Sigmoid colon (tissue), 7 donors: ENCODE results near the gene FCN3. TPM values are rescaled to one million over a fixed set of nuclear protein-coding genes. Genes with fewer than 3 reads are reported as not detected.

Experiments used
- DNase-seq: peaks from one replicate; pipeline ENCODE4 v3.0.0-alpha.2; 2019
- H3K27ac ChIP-seq, 4 donors: fragments of 200-600 bp; sonication (generic); one replicate each; pipeline ENCODE4 v1.5.1; 2016 to 2019; ENCODE audit warnings: mild to moderate bottlenecking in 1 of 4
- H3K27me3 ChIP-seq, 3 donors: fragments of 200-600 bp; sonication (generic); one replicate each; pipeline ENCODE4 v1.5.1; 2019; ENCODE audit warnings: mild to moderate bottlenecking in 1 of 3
- H3K36me3 ChIP-seq, 4 donors: fragments of 200-600 bp; sonication (generic); one replicate each; pipeline ENCODE4 v1.5.1; 2016 to 2019
- H3K4me1 ChIP-seq, 4 donors: fragments of 200-600 bp; sonication (generic); one replicate each; pipeline ENCODE4 v1.5.1; 2017 to 2019
- H3K4me3 ChIP-seq, 4 donors: fragments of 200-600 bp; sonication (generic); one replicate each; pipeline ENCODE4 v1.5.1; 2017 to 2019; ENCODE audit warnings: mild to moderate bottlenecking in 2 of 4, moderate library complexity in 1 of 4
- H3K9me3 ChIP-seq, 4 donors: fragments of 200-600 bp in 3 of 4; sonication (generic) in 3 of 4; one replicate each; pipeline versions ENCODE4 v1.5.1 to v1.6.1; 2013 to 2019
- CTCF ChIP-seq, 4 experiments: fragments of 450-650 bp in 3 of 4; fragments of 200-600 bp in 1 of 4; IDR thresholded peaks; one replicate each; pipeline ENCODE4 v1.5.1; 2016 to 2019; ENCODE audit warnings: antibody characterized with exemption in 4 of 4, mild to moderate bottlenecking in 3 of 4, moderate library complexity in 2 of 4
- EP300 ChIP-seq, 4 donors: sonication (generic); formaldehyde crosslinking; IDR thresholded peaks; one replicate each; pipeline ENCODE4 v1.6.1; 2017; ENCODE audit warnings: antibody characterized with exemption in 4 of 4
- POLR2A ChIP-seq, 2 donors: fragments of 450-650 bp; IDR thresholded peaks; one replicate each; pipeline ENCODE4 v1.6.1; 2016; ENCODE audit warnings: antibody characterized with exemption in 2 of 2, mild to moderate bottlenecking in 2 of 2, moderate library complexity in 2 of 2
- POLR2AphosphoS5 ChIP-seq, 4 donors: sonication (generic); formaldehyde crosslinking; IDR thresholded peaks; one replicate each; pipeline ENCODE4 v1.6.1; 2017; ENCODE audit warnings: antibody characterized with exemption in 4 of 4
- WGBS, 2 donors: extraction: QIAGEN DNeasy Blood & Tissue Kit; methylation state at CpG; one replicate each; pipeline ENCODE4 v1.1.7; 2013; 5-methylcytosine and 5-hydroxymethylcytosine counted together
- intact Hi-C: fragments of 100-400 bp; cut with DNase I; formaldehyde crosslinking; loops from one replicate; pipeline ENCODE4 v1.15.1; 2023
- polyA plus RNA-seq, 3 donors: library from polyadenylated mRNA; stranded (reverse); fragments of 200-250 nt; gene quantifications; one replicate each; pipeline ENCODE4 v1.2.3, GENCODE V29; 2013
- total RNA-seq, 4 donors: library from RNA; depleted of rRNA; stranded (reverse); fragments of >200 nt; gene quantifications; one replicate each; pipeline ENCODE4 v1.1.0, GENCODE V29; 2016
- donor health status: healthy with polysubstance abuse.
- donor health status: Bipolar disorder and iron deficiency.
- donor health status: healthy.

Gene FCN3
- total and polyA plus RNA-seq, 7 donors, result 0.49 to 4.6 (median 2.5) TPM

GRCh38 chr1:27372808-27373690, 1.6 kb downstream of the FCN3 start:
- Histone ChIP-seq H3K4me3 (no peak overlapping the region), H3K4me1 (peaks cover 0 to 3% (median under 1%) of the 10 kb centered on the region in 4 donors), H3K27ac (no peak overlapping the region), H3K36me3 (no peaks in the 10 kb centered on the region), H3K9me3 (no peaks in the 10 kb centered on the region), H3K27me3 (no peaks in the 10 kb centered on the region)
- intact Hi-C loops, result no loop called here
- TF ChIP-seq POLR2A (IDR thresholded peaks at IDR 0.05) (no peak), EP300 (IDR thresholded peaks at IDR 0.05) (no peak), POLR2AphosphoS5 (IDR thresholded peaks at IDR 0.05) (no peak), CTCF (IDR thresholded peaks at IDR 0.05) (no peak)
- WGBS, 2 donors, result 81 to 92% methylated on average over 11 of the region's 11 CpGs
- no peak for DNase-seq

- intact Hi-C loops, result no loop called here
- Histone ChIP-seq H3K4me3 (no peak overlapping the region), H3K36me3 (no peaks in the 10 kb centered on the region), H3K27me3 (no peaks in the 10 kb centered on the region), H3K9me3 (no peaks in the 10 kb centered on the region), H3K27ac (no peak overlapping the region), H3K4me1 (peaks cover 0 to 11% (median 8%) of the 10 kb centered on the region in 4 donors)
- TF ChIP-seq EP300 (IDR thresholded peaks at IDR 0.05), result no peak
- no peak for TF ChIP-seq POLR2AphosphoS5 (IDR thresholded peaks at IDR 0.05)
- no peak for TF ChIP-seq CTCF (IDR thresholded peaks at IDR 0.05)
- WGBS, 2 donors, result 78 to 89% methylated on average over 19 of the region's 19 CpGs
- DNase-seq, result no peak
These were observed 2.4 kb downstream of the FCN3 start for GRCh38 chr1:27372022-27372807.

GRCh38 chr1:27368869-27369582, 5.6 kb downstream of the FCN3 start:
- H3K36me3 ChIP-seq, result peaks cover 0 to 8% (median 3%) of the 10 kb centered on the region in 4 donors
- no peaks in the 10 kb centered on the region for H3K27me3 ChIP-seq
- intact Hi-C loops, result no loop called here
- H3K27ac ChIP-seq, result no peak overlapping the region
- 64 to 68% methylated on average over 13 of the region's 13 CpGs for WGBS, 2 donors
- TF ChIP-seq POLR2AphosphoS5 (IDR thresholded peaks at IDR 0.05) (no peak), EP300 (IDR thresholded peaks at IDR 0.05) (no peak), POLR2A (IDR thresholded peaks at IDR 0.05) (no peak), CTCF (IDR thresholded peaks at IDR 0.05) (no peak)
- H3K4me1 ChIP-seq, result peaks cover 0 to 28% (median 24%) of the 10 kb centered on the region in 4 donors
- H3K4me3 ChIP-seq, result no peak overlapping the region
- H3K9me3 ChIP-seq, result no peaks in the 10 kb centered on the region
- no peak for DNase-seq

- Histone ChIP-seq H3K4me3 (peak overlapping the region; percentile 69 to 91 (median 85)), H3K9me3 (no peaks in the 10 kb centered on the region), H3K36me3 (peaks cover 12 to 26% (median 18%) of the 10 kb centered on the region in 4 donors), H3K4me1 (peaks cover 0 to 30% (median 25%) of the 10 kb centered on the region in 4 donors), H3K27me3 (no peaks in the 10 kb centered on the region), H3K27ac (peak overlapping the region; percentile 99 to 100 (median 100))
- 33 to 53% methylated on average over 8 of the region's 8 CpGs for WGBS, 2 donors
- intact Hi-C loops, result loop anchor here (2.0 kb wide), 2 partner anchors 26 to 44 kb away; partner anchors contain the start of genes GPR3 and TMEM222
- DNase-seq, result no peak
- TF ChIP-seq EP300 (IDR thresholded peaks at IDR 0.05) (no peak), POLR2AphosphoS5 (IDR thresholded peaks at IDR 0.05) (no peak), CTCF (IDR thresholded peaks at IDR 0.05) (no peak), POLR2A (IDR thresholded peaks at IDR 0.05) (no peak)
These were observed 7.4 kb downstream of the FCN3 start for GRCh38 chr1:27367160-27367650.
